ENCODE results near the gene RRM2.

The RRM2 gene

DNA sequence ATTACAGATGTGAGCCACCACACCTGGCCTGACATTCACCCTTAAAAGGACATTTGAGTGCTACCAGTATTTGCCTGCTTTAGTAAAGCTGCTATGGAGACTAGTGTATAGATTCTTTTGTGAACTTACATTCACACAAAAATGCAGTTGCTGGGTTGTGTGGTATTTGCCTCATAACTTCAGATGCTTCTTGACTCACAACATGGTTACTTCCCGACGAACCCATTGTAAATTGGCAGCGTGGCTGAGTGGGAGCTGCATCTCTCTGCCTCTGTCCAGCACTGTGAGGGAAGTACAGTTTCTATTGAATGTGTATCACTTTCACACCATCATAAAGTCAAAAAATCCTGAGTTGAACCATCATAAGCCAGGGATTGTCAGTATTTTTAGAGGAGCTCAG is 56.9 kb downstream of the RRM2 start:
- H3K9me3 Mint-ChIP-seq (ENCODE audit: low read depth): no peaks in the 10 kb centered on the region

GRCh38 chr2:10180229-10180628 is 57.7 kb downstream of the RRM2 start:
- H3K4me1 Mint-ChIP-seq (ENCODE audit: low read depth): no peaks in the 10 kb centered on the region
- no peaks in the 10 kb centered on the region for H3K27me3 Mint-ChIP-seq
- no peak overlapping the region for H3K27ac Mint-ChIP-seq
- no peaks in the 10 kb centered on the region for H3K9me3 Mint-ChIP-seq (ENCODE audit: low read depth)
- H3K36me3 Mint-ChIP-seq: peaks cover 4% of the 10 kb centered on the region
- no peak overlapping the region for H3K4me3 Mint-ChIP-seq

More for the DNA sequence above, 56.9 kb downstream of the RRM2 start:
- Mint-ChIP-seq H3K27ac (no peak overlapping the region), H3K27me3 (no peaks in the 10 kb centered on the region), H3K36me3 (peaks cover 4% of the 10 kb centered on the region), H3K4me3 (no peak overlapping the region), H3K4me1 (ENCODE audit: low read depth) (no peaks in the 10 kb centered on the region)

All from activated naive CD8-positive, alpha-beta T cell (primary cell).